DND-41 (cell line): ENCODE data around the gene TMOD4.

ENCODE experiments used
- ATAC-seq: fragments of 200-7000 bp; cut with Tn5 transposase; 3 replicates; pipeline ENCODE4 v1.9.1; 2021; ENCODE audit warnings: low read depth; ENCODE audit not compliant: insufficient read depth
- DNase-seq: peaks from one replicate; pipeline ENCODE4 v3.0.0-alpha.2; 2020
- H2AFZ ChIP-seq: 2 replicates; pipeline ENCODE4 v1.6.0; 2012; ENCODE audit warnings: low read depth, low read length
- H3K27ac ChIP-seq: 2 replicates; pipeline ENCODE4 v1.5.1; 2012; ENCODE audit warnings: low read length, inconsistent platforms
- H3K27me3 ChIP-seq: fragments of 200-600 bp; sonication (generic); 2 replicates; pipeline ENCODE4 v1.6.0; 2012; ENCODE audit warnings: low read length, mild to moderate bottlenecking, inconsistent platforms; ENCODE audit not compliant: insufficient read depth, poor library complexity
- H3K36me3 ChIP-seq: 2 replicates; pipeline ENCODE4 v1.5.1; 2012; ENCODE audit warnings: low read length, inconsistent platforms; ENCODE audit not compliant: insufficient read depth
- H3K4me1 ChIP-seq: 2 replicates; pipeline ENCODE4 v1.5.1; 2012; ENCODE audit warnings: mild to moderate bottlenecking, low read length; ENCODE audit not compliant: insufficient read depth
- H3K4me2 ChIP-seq: 2 replicates; pipeline ENCODE4 v1.6.0; 2012; ENCODE audit warnings: mild to moderate bottlenecking, moderate library complexity, low read length, inconsistent platforms; ENCODE audit not compliant: insufficient read depth
- H3K4me3 ChIP-seq, 2 experiments: fragments of 200-600 bp in 1 of 2; shearing (Covaris generic) in 1 of 2; 2 replicates each; pipeline ENCODE4 v1.5.1; 2012 to 2016; ENCODE audit warnings: inconsistent platforms in 2 of 2, low read length in 2 of 2, mild to moderate bottlenecking in 2 of 2, low read depth in 1 of 2, moderate library complexity in 1 of 2
- H3K79me2 ChIP-seq: 2 replicates; pipeline ENCODE4 v1.6.0; 2012; ENCODE audit warnings: low read length, inconsistent platforms; ENCODE audit not compliant: insufficient read depth
- H3K9ac ChIP-seq: 2 replicates; pipeline ENCODE4 v1.6.0; 2012; ENCODE audit warnings: low read depth, mild to moderate bottlenecking, inconsistent platforms, low read length, moderate library complexity
- H3K9me3 ChIP-seq: 2 replicates; pipeline ENCODE4 v1.5.1; 2012; ENCODE audit warnings: low read length, moderate library complexity, mild to moderate bottlenecking, inconsistent platforms; ENCODE audit not compliant: insufficient read depth, severe bottlenecking
- H4K20me1 ChIP-seq: 2 replicates; pipeline ENCODE4 v1.6.0; 2012; ENCODE audit warnings: low read length; ENCODE audit not compliant: insufficient read depth
- EZH2 ChIP-seq: IDR thresholded peaks from 3 replicates; pipeline ENCODE4 v1.6.1; 2012; ENCODE audit warnings: borderline replicate concordance, low read depth, mild to moderate bottlenecking, moderate library complexity, low read length, inconsistent platforms; ENCODE audit not compliant: severe bottlenecking
- TF ChIP-seq, protein P1 (sequence below): IDR thresholded peaks from 2 replicates; pipeline ENCODE4 v1.5.1; 2012; ENCODE audit warnings: borderline replicate concordance, low read length, moderate library complexity, mild to moderate bottlenecking; ENCODE audit not compliant: poor library complexity, severe bottlenecking; ENCODE audit errors: extremely low read depth

TMOD4 gene

GRCh38 chr1:151145304-151146071 is 30.3 kb downstream of the TMOD4 start:
- peak overlapping the region; percentile 57 for H3K9ac ChIP-seq
- no peaks in the 10 kb centered on the region for H4K20me1 ChIP-seq
- H3K36me3 ChIP-seq: no peaks in the 10 kb centered on the region
- TF ChIP-seq, protein P1, sequence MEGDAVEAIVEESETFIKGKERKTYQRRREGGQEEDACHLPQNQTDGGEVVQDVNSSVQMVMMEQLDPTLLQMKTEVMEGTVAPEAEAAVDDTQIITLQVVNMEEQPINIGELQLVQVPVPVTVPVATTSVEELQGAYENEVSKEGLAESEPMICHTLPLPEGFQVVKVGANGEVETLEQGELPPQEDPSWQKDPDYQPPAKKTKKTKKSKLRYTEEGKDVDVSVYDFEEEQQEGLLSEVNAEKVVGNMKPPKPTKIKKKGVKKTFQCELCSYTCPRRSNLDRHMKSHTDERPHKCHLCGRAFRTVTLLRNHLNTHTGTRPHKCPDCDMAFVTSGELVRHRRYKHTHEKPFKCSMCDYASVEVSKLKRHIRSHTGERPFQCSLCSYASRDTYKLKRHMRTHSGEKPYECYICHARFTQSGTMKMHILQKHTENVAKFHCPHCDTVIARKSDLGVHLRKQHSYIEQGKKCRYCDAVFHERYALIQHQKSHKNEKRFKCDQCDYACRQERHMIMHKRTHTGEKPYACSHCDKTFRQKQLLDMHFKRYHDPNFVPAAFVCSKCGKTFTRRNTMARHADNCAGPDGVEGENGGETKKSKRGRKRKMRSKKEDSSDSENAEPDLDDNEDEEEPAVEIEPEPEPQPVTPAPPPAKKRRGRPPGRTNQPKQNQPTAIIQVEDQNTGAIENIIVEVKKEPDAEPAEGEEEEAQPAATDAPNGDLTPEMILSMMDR: no peak
- peak overlapping the region; percentile 52 to 86; a peak in 2 of 4 replicates for H3K4me3 ChIP-seq
- peak overlapping the region; percentile 87 for H3K4me2 ChIP-seq
- H3K79me2 ChIP-seq: no peaks in the 10 kb centered on the region; the same call in 1 of the 2 replicates
- H3K27me3 ChIP-seq: no peaks in the 10 kb centered on the region
- no peak overlapping the region for H3K27ac ChIP-seq
- H3K9me3 ChIP-seq: no peaks in the 10 kb centered on the region
- H2AFZ ChIP-seq: peak overlapping the region; percentile 77
- DNase-seq: no peak
- peaks cover 20% of the 10 kb centered on the region for H3K4me1 ChIP-seq
- ATAC-seq: no peak

DNA sequence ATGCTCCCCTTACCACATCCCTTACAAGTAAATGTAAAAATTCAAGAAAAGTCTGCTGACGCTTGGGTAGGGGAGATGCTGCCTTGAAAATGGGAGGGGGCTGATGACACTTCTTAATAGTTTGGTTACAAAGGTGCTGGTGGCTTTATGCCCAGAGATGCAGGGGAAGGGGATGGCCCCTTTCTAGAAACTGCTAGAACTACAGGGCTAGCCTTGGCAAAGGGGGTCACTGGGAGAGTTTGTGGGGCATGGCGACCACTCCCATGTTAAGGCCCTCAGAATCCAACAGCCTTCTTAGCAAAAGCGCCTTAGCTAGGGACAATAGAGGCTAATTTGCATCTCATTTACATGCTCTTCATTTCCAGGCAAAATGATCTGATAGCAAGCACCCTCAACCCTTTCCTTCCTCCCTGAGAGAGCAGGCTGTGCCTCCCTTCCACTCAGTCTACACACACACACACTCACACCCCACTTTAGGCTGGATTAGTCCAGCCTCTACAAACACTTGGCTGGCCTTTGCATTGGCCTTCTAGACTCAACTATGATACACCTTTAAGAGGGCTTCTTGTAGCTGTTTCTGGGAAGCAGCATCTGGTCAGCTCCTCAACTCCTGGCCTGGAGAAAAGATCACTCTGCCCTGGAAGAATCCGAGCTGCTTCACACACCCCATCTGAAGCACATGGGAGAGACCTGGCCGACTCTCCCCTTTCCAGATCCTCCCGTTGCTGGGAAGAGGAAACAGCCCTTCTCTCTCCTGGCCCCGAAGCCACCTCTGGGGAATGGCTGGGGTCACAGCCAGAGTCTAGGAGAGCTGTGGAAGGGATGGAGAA is 31.1 kb downstream of the TMOD4 start:
- Histone ChIP-seq H3K4me2 (0 out of 2 replicates have a peak overlapping the region, but pooled peaks have one; percentile 87), H3K79me2 (no peaks in the 10 kb centered on the region; the same call in 1 of the 2 replicates), H2AFZ (no peak overlapping the region), H3K9ac (no peak overlapping the region; the same call in 1 of the 2 replicates), H3K36me3 (no peaks in the 10 kb centered on the region), H3K27ac (no peak overlapping the region), H3K9me3 (no peaks in the 10 kb centered on the region), H3K27me3 (no peaks in the 10 kb centered on the region), H3K4me3 (no peak overlapping the region), H4K20me1 (no peaks in the 10 kb centered on the region), H3K4me1 (peaks cover 20% of the 10 kb centered on the region)
- DNase-seq (no peak), ATAC-seq (no peak)
- no peak for TF ChIP-seq EZH2
- TF ChIP-seq, protein P1: no peak

GRCh38 chr1:151143986-151144385 is 31.8 kb downstream of the TMOD4 start:
- Histone ChIP-seq H3K27ac (no peak overlapping the region), H3K79me2 (no peaks in the 10 kb centered on the region; the same call in 1 of the 2 replicates), H3K4me3 (no peak overlapping the region), H3K9ac (no peak overlapping the region), H4K20me1 (no peaks in the 10 kb centered on the region), H3K4me1 (peaks cover 20% of the 10 kb centered on the region), H3K9me3 (no peaks in the 10 kb centered on the region), H3K36me3 (no peaks in the 10 kb centered on the region), H2AFZ (no peak overlapping the region), H3K4me2 (no peak overlapping the region), H3K27me3 (no peaks in the 10 kb centered on the region)
- ATAC-seq (no peak), DNase-seq (no peak)
- TF ChIP-seq, protein P1: no peak
- no peak for TF ChIP-seq EZH2
